Measurements from ENCODE around the gene ZNF148.

ZNF148 gene

GRCh38 chr3:125310623-125311081 lies 64.5 kb downstream of the ZNF148 start:
- Histone ChIP-seq H3K79me2 (ENCODE audit: low read length) (peaks cover 56% of the 10 kb centered on the region), H3K9ac (ENCODE audit: low read length) (0 out of 2 replicates have a peak overlapping the region, but pooled peaks have one; percentile 8)

GRCh38 chr3:125309476-125309875 lies 65.6 kb downstream of the ZNF148 start:
- no peak for DNase-seq
- Histone ChIP-seq H3K9ac (ENCODE audit: low read length) (no peak overlapping the region), H3K79me2 (ENCODE audit: low read length) (peaks cover 67% of the 10 kb centered on the region), H3K27me3 (replicated peaks; ENCODE audit: insufficient read depth, low read length) (no peaks in the 10 kb centered on the region), H3F3A (ENCODE audit: insufficient read depth, low read length) (peaks cover 9% of the 10 kb centered on the region), H2AFZ (ENCODE audit: low read length) (no peak overlapping the region), H3K9me2 (replicated peaks; ENCODE audit: insufficient read depth, low read length) (no peaks in the 10 kb centered on the region), H3K27ac (ENCODE audit: low read length) (no peak overlapping the region), H3K4me3 (ENCODE audit: low read length) (no peak overlapping the region), H4K20me1 (ENCODE audit: insufficient read depth, low read length) (no peaks in the 10 kb centered on the region), H3K36me3 (replicated peaks; ENCODE audit: insufficient read depth, low read length) (no peaks in the 10 kb centered on the region; the same call in 1 of the 2 replicates), H3K4me2 (ENCODE audit: low read depth, low read length) (no peak overlapping the region), H3K9me3 (replicated peaks; ENCODE audit: insufficient read depth, low read length) (no peaks in the 10 kb centered on the region), H3K4me1 (ENCODE audit: low read length) (peaks cover 18% of the 10 kb centered on the region; the same call in 1 of the 2 replicates)
- TF ChIP-seq CTCF (IDR thresholded peaks at IDR 0.05; ENCODE audit: low read length), result no peak
- TF ChIP-seq EZH2phosphoT487 (IDR thresholded peaks at IDR 0.05; ENCODE audit: low read length), result no peak
- TF ChIP-seq EZH2 (optimal IDR thresholded peaks at IDR 0.05; ENCODE audit: low read depth, low read length), result no peak

More at GRCh38 chr3:125310623-125311081, 64.5 kb downstream of the ZNF148 start:
- H3K9me3 ChIP-seq (replicated peaks; ENCODE audit: insufficient read depth, low read length), result no peaks in the 10 kb centered on the region
- H4K20me1 ChIP-seq (ENCODE audit: insufficient read depth, low read length), result no peaks in the 10 kb centered on the region
- DNase-seq, result peak; percentile 70
- TF ChIP-seq CTCF (IDR thresholded peaks at IDR 0.05; ENCODE audit: low read length), result no peak
- no peak for TF ChIP-seq EZH2 (optimal IDR thresholded peaks at IDR 0.05; ENCODE audit: low read depth, low read length)
- no peak for TF ChIP-seq EZH2phosphoT487 (IDR thresholded peaks at IDR 0.05; ENCODE audit: low read length)
- H3K4me3 ChIP-seq (ENCODE audit: low read length), result peak overlapping the region; percentile 51
- H3K4me2 ChIP-seq (ENCODE audit: low read depth, low read length), result peak overlapping the region; percentile 52
- H3K27ac ChIP-seq (ENCODE audit: low read length), result peak overlapping the region; percentile 41; the same call in 1 of the 2 replicates
- no peak overlapping the region for H2AFZ ChIP-seq (ENCODE audit: low read length)
- no peaks in the 10 kb centered on the region for H3K27me3 ChIP-seq (replicated peaks; ENCODE audit: insufficient read depth, low read length)
- H3F3A ChIP-seq (ENCODE audit: insufficient read depth, low read length), result peaks cover 9% of the 10 kb centered on the region
- no peaks in the 10 kb centered on the region; the same call in 1 of the 2 replicates for H3K36me3 ChIP-seq (replicated peaks; ENCODE audit: insufficient read depth, low read length)
- peaks cover 18% of the 10 kb centered on the region; the same call in 1 of the 2 replicates for H3K4me1 ChIP-seq (ENCODE audit: low read length)
- no peaks in the 10 kb centered on the region for H3K9me2 ChIP-seq (replicated peaks; ENCODE audit: insufficient read depth, low read length)

GRCh38 chr3:125306620-125307019 lies 68.5 kb downstream of the ZNF148 start:
- peaks cover 8% of the 10 kb centered on the region; the same call in 1 of the 2 replicates for H3K4me1 ChIP-seq (ENCODE audit: low read length)
- H3K9me3 ChIP-seq (replicated peaks; ENCODE audit: insufficient read depth, low read length), result no peaks in the 10 kb centered on the region
- H3K27me3 ChIP-seq (replicated peaks; ENCODE audit: insufficient read depth, low read length), result no peaks in the 10 kb centered on the region
- peaks cover 69% of the 10 kb centered on the region for H3K79me2 ChIP-seq (ENCODE audit: low read length)
- H3K36me3 ChIP-seq (replicated peaks; ENCODE audit: insufficient read depth, low read length), result no peaks in the 10 kb centered on the region
- DNase-seq, result no peak
- no peak overlapping the region for H3K9ac ChIP-seq (ENCODE audit: low read length)
- no peak overlapping the region for H3K27ac ChIP-seq (ENCODE audit: low read length)
- H3K9me2 ChIP-seq (replicated peaks; ENCODE audit: insufficient read depth, low read length), result no peaks in the 10 kb centered on the region
- H2AFZ ChIP-seq (ENCODE audit: low read length), result no peak overlapping the region
- no peaks in the 10 kb centered on the region for H4K20me1 ChIP-seq (ENCODE audit: insufficient read depth, low read length)
- H3K4me3 ChIP-seq (ENCODE audit: low read length), result no peak overlapping the region
- no peak for TF ChIP-seq EZH2 (optimal IDR thresholded peaks at IDR 0.05; ENCODE audit: low read depth, low read length)
- TF ChIP-seq CTCF (IDR thresholded peaks at IDR 0.05; ENCODE audit: low read length), result no peak
- no peak for TF ChIP-seq EZH2phosphoT487 (IDR thresholded peaks at IDR 0.05; ENCODE audit: low read length)
- H3K4me2 ChIP-seq (ENCODE audit: low read depth, low read length), result no peak overlapping the region
- peaks cover 9% of the 10 kb centered on the region for H3F3A ChIP-seq (ENCODE audit: insufficient read depth, low read length)
